ENCODE results near the gene RDX. TPM values are rescaled to one million over a fixed set of nuclear protein-coding genes. Genes with fewer than 3 reads are reported as not detected.

Gene RDX
- total RNA-seq, 1 donor from 2014 or later = 225 TPM

- no peak for TF ChIP-seq CTCF (IDR thresholded peaks at IDR 0.05; ENCODE audit: unreplicated experiment)
- Mint-ChIP-seq H3K27ac (ENCODE audit: unreplicated experiment) (peak overlapping the region; percentile 28), H3K4me3 (ENCODE audit: unreplicated experiment) (no peak overlapping the region), H3K36me3 (ENCODE audit: low read depth, unreplicated experiment) (peaks cover 4% of the 10 kb centered on the region), H3K27me3 (ENCODE audit: unreplicated experiment) (no peaks in the 10 kb centered on the region), H3K4me1 (ENCODE audit: unreplicated experiment) (peaks cover 3% of the 10 kb centered on the region), H3K9me3 (ENCODE audit: unreplicated experiment) (no peaks in the 10 kb centered on the region)
- DNase-seq (ENCODE audit: low spot score) = no peak
These were observed 16.5 kb downstream of the RDX start for GRCh38 chr11:110279881-110280280.

- no peaks in the 10 kb centered on the region for H3K27me3 Mint-ChIP-seq (ENCODE audit: unreplicated experiment)
- no peak overlapping the region for H3K4me3 Mint-ChIP-seq (ENCODE audit: unreplicated experiment)
- TF ChIP-seq CTCF (IDR thresholded peaks at IDR 0.05; ENCODE audit: unreplicated experiment) = no peak
- peaks cover 10% of the 10 kb centered on the region for H3K36me3 Mint-ChIP-seq (ENCODE audit: low read depth, unreplicated experiment)
- H3K9me3 Mint-ChIP-seq (ENCODE audit: unreplicated experiment) = no peaks in the 10 kb centered on the region
- no peak overlapping the region for H3K27ac Mint-ChIP-seq (ENCODE audit: unreplicated experiment)
- H3K4me1 Mint-ChIP-seq (ENCODE audit: unreplicated experiment) = no peaks in the 10 kb centered on the region
- DNase-seq (ENCODE audit: low spot score) = no peak
These were observed 23.5 kb downstream of the RDX start for GRCh38 chr11:110272919-110273318.

- no peak for TF ChIP-seq CTCF (IDR thresholded peaks at IDR 0.05; ENCODE audit: unreplicated experiment)
- H3K36me3 Mint-ChIP-seq (ENCODE audit: low read depth, unreplicated experiment) = peaks cover 6% of the 10 kb centered on the region
- no peak for DNase-seq (ENCODE audit: low spot score)
- H3K9me3 Mint-ChIP-seq (ENCODE audit: unreplicated experiment) = no peaks in the 10 kb centered on the region
- no peaks in the 10 kb centered on the region for H3K4me1 Mint-ChIP-seq (ENCODE audit: unreplicated experiment)
- no peaks in the 10 kb centered on the region for H3K27me3 Mint-ChIP-seq (ENCODE audit: unreplicated experiment)
- no peak overlapping the region for H3K4me3 Mint-ChIP-seq (ENCODE audit: unreplicated experiment)
- no peak overlapping the region for H3K27ac Mint-ChIP-seq (ENCODE audit: unreplicated experiment)
These were observed 26.4 kb downstream of the RDX start for GRCh38 chr11:110269996-110270395.

- Mint-ChIP-seq H3K4me1 (ENCODE audit: unreplicated experiment) (no peaks in the 10 kb centered on the region), H3K27me3 (ENCODE audit: unreplicated experiment) (no peaks in the 10 kb centered on the region), H3K36me3 (ENCODE audit: low read depth, unreplicated experiment) (peaks cover 6% of the 10 kb centered on the region), H3K27ac (ENCODE audit: unreplicated experiment) (no peak overlapping the region), H3K4me3 (ENCODE audit: unreplicated experiment) (no peak overlapping the region), H3K9me3 (ENCODE audit: unreplicated experiment) (no peaks in the 10 kb centered on the region)
- no peak for TF ChIP-seq CTCF (IDR thresholded peaks at IDR 0.05; ENCODE audit: unreplicated experiment)
- no peak for DNase-seq (ENCODE audit: low spot score)
These were observed 28.0 kb downstream of the RDX start for GRCh38 chr11:110268441-110268840.

- no peaks in the 10 kb centered on the region for H3K9me3 Mint-ChIP-seq (ENCODE audit: unreplicated experiment)
- peaks cover 23% of the 10 kb centered on the region for H3K36me3 Mint-ChIP-seq (ENCODE audit: low read depth, unreplicated experiment)
- no peaks in the 10 kb centered on the region for H3K27me3 Mint-ChIP-seq (ENCODE audit: unreplicated experiment)
- no peak for DNase-seq (ENCODE audit: low spot score)
- H3K4me3 Mint-ChIP-seq (ENCODE audit: unreplicated experiment) = no peak overlapping the region
- TF ChIP-seq CTCF (IDR thresholded peaks at IDR 0.05; ENCODE audit: unreplicated experiment) = no peak
- H3K4me1 Mint-ChIP-seq (ENCODE audit: unreplicated experiment) = no peaks in the 10 kb centered on the region
- H3K27ac Mint-ChIP-seq (ENCODE audit: unreplicated experiment) = no peak overlapping the region
These were observed 34.4 kb downstream of the RDX start for GRCh38 chr11:110262072-110262403.

Measured in endothelial cell (in vitro differentiated cells).